Gastrocnemius medialis (tissue), 4 donors: ENCODE measurements around the gene FAM216B. TPM values are rescaled to one million over a fixed set of nuclear protein-coding genes. Genes with fewer than 3 reads are reported as not detected.

ENCODE experiments used
- ATAC-seq, 2 donors: fragments of 150-250 bp; one replicate each; pipeline ENCODE4 v1.9.1; 2016
- DNase-seq, 2 donors: peaks; one replicate each; pipeline ENCODE4 v3.0.0-alpha.2; 2019
- H3K27ac ChIP-seq, 4 donors: fragments of 200-600 bp; sonication (generic); 1 replicate in 1 of 4; 2 replicates in 3 of 4; pipeline ENCODE4 v1.5.1; 2016 to 2018; ENCODE audit warnings: mild to moderate bottlenecking in 2 of 4, moderate library complexity in 1 of 4
- H3K27me3 ChIP-seq, 3 donors: fragments of 200-600 bp; sonication (generic) in 2 of 3; 1 replicate in 1 of 3; 2 replicates in 2 of 3; pipeline versions ENCODE4 v1.5.1 to v1.6.0; 2016 to 2019; ENCODE audit warnings: mild to moderate bottlenecking in 1 of 3, moderate library complexity in 1 of 3
- H3K36me3 ChIP-seq, 2 donors: fragments of 200-600 bp; sonication (generic) in 1 of 2; one replicate each; pipeline ENCODE4 v1.5.1; 2017 to 2018
- H3K4me1 ChIP-seq, 2 donors: fragments of 200-600 bp; sonication (generic) in 1 of 2; one replicate each; pipeline ENCODE4 v1.5.1; 2016 to 2017; ENCODE audit warnings: mild to moderate bottlenecking in 2 of 2
- H3K4me3 ChIP-seq, 4 donors: fragments of 200-600 bp; sonication (generic) in 3 of 4; 1 replicate in 1 of 4; 2 replicates in 3 of 4; pipeline ENCODE4 v1.5.1; 2016 to 2019; ENCODE audit warnings: mild to moderate bottlenecking in 2 of 4
- H3K9me3 ChIP-seq, 3 donors: fragments of 200-600 bp; sonication (generic) in 2 of 3; 1 replicate in 1 of 3; 2 replicates in 2 of 3; pipeline ENCODE4 v1.5.1; 2016 to 2019
- POLR2A ChIP-seq, 2 donors: fragments of 450-650 bp; IDR thresholded peaks; one replicate each; pipeline ENCODE4 v1.6.1; 2017; ENCODE audit warnings: antibody characterized with exemption in 2 of 2, mild to moderate bottlenecking in 2 of 2, moderate library complexity in 2 of 2
- in situ Hi-C, 4 donors: fragments of 200-750 bp; cut with MboI; loops; one replicate each; pipeline versions ENCODE4 v1.15.0 to v1.8.0; 2017; ENCODE audit warnings: low sequenced_read_pairs in 4 of 4
- intact Hi-C: fragments of 100-400 bp; cut with DNase I; formaldehyde crosslinking; loops from one replicate; pipeline ENCODE4 v1.15.1; 2023; ENCODE audit warnings: low total_unique reads
- total RNA-seq, 4 donors: library from RNA; depleted of rRNA; stranded (reverse); fragments of >200 nt; gene quantifications; one replicate each; pipeline versions ENCODE4 v1.1.0 to v1.2.3, GENCODE V29; 2016
- TF ChIP-seq, protein P1 (sequence below), 5 experiments: fragments of 450-650 bp in 3 of 5; fragments of 200-600 bp in 2 of 5; sonication (generic) in 2 of 5; IDR thresholded peaks in 4 of 5; conservative IDR thresholded peaks in 1 of 5; 1 replicate in 4 of 5; 2 replicates in 1 of 5; pipeline ENCODE4 v1.5.1; 2016 to 2019; ENCODE audit warnings: antibody characterized with exemption in 5 of 5, mild to moderate bottlenecking in 3 of 5, moderate library complexity in 3 of 5

The FAM216B gene
- total RNA-seq, 4 donors from 2014 or later, result not detected

GRCh38 chr13:42757678-42758420 lies 23.5 kb upstream of the FAM216B start:
- in situ Hi-C loops, result no loop called here
- intact Hi-C loops, result no loop called here
- no peaks in the 10 kb centered on the region for H3K4me1 ChIP-seq
- H3K36me3 ChIP-seq, result no peaks in the 10 kb centered on the region
- TF ChIP-seq, protein P1, sequence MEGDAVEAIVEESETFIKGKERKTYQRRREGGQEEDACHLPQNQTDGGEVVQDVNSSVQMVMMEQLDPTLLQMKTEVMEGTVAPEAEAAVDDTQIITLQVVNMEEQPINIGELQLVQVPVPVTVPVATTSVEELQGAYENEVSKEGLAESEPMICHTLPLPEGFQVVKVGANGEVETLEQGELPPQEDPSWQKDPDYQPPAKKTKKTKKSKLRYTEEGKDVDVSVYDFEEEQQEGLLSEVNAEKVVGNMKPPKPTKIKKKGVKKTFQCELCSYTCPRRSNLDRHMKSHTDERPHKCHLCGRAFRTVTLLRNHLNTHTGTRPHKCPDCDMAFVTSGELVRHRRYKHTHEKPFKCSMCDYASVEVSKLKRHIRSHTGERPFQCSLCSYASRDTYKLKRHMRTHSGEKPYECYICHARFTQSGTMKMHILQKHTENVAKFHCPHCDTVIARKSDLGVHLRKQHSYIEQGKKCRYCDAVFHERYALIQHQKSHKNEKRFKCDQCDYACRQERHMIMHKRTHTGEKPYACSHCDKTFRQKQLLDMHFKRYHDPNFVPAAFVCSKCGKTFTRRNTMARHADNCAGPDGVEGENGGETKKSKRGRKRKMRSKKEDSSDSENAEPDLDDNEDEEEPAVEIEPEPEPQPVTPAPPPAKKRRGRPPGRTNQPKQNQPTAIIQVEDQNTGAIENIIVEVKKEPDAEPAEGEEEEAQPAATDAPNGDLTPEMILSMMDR (IDR thresholded peaks at IDR 0.05 in 4 of 5, conservative IDR thresholded peaks at IDR 0.05 in 1 of 5), result no peak
- no peak for TF ChIP-seq POLR2A (IDR thresholded peaks at IDR 0.05)
- DNase-seq (no peak), ATAC-seq (no peak)
- no peak overlapping the region for H3K27ac ChIP-seq
- no peak overlapping the region for H3K4me3 ChIP-seq
- H3K9me3 ChIP-seq, result no peaks in the 10 kb centered on the region
- H3K27me3 ChIP-seq, result no peaks in the 10 kb centered on the region

DNA sequence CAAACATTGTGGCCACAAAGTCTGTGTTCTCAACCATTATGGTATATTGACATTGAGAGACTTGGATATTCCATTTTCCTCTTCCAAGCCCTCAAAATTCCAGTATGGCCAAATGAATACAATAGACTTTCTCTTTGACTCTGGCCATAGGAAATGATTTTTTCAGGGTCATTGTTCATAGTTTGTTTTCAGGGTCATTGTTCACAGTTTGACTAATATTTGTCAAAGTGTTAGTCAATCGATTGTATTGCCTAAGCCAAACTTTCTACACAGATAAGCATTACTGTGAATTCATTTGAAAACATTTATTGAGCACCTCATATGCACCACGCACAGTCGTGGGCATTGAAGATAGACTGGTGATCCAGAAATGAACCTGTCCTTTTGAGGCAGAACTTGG lies 22.9 kb upstream of the FAM216B start:
- Histone ChIP-seq H3K27me3 (no peaks in the 10 kb centered on the region), H3K4me1 (no peaks in the 10 kb centered on the region), H3K36me3 (no peaks in the 10 kb centered on the region), H3K27ac (no peak overlapping the region), H3K4me3 (no peak overlapping the region), H3K9me3 (no peaks in the 10 kb centered on the region)
- TF ChIP-seq POLR2A (IDR thresholded peaks at IDR 0.05), result no peak
- TF ChIP-seq, protein P1 (IDR thresholded peaks at IDR 0.05 in 4 of 5, conservative IDR thresholded peaks at IDR 0.05 in 1 of 5), result no peak
- intact Hi-C loops (no loop called here), in situ Hi-C loops (no loop called here)
- ATAC-seq (no peak), DNase-seq (no peak)

DNA sequence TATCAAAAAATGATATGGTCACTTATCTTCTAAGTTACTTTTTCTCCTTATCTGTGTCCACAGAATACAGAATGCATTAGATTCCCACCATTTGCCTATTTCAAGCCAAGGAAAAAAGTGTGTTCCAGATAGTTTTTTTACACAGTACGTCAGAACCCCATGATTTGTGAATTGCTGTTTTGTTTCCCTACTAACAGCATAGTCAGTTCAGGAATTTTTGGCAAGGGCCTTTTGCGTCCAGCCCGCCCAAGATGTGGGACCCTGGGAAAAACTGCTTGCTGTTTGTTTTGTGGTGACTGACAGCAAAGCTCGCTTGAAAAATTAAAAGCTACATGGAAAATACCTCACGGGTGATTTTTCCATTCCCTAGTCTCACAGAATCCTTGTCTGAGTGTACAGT lies 20.4 kb upstream of the FAM216B start:
- Histone ChIP-seq H3K4me3 (no peak overlapping the region), H3K36me3 (no peaks in the 10 kb centered on the region), H3K27ac (no peak overlapping the region), H3K9me3 (no peaks in the 10 kb centered on the region), H3K27me3 (no peaks in the 10 kb centered on the region), H3K4me1 (no peaks in the 10 kb centered on the region)
- intact Hi-C loops, result no loop called here
- in situ Hi-C loops, result no loop called here
- TF ChIP-seq, protein P1 (IDR thresholded peaks at IDR 0.05 in 4 of 5, conservative IDR thresholded peaks at IDR 0.05 in 1 of 5), result no peak
- no peak for TF ChIP-seq POLR2A (IDR thresholded peaks at IDR 0.05)
- DNase-seq (no peak), ATAC-seq (no peak)

- Histone ChIP-seq H3K36me3 (no peaks in the 10 kb centered on the region), H3K9me3 (no peaks in the 10 kb centered on the region), H3K4me3 (no peak overlapping the region), H3K27ac (no peak overlapping the region), H3K27me3 (no peaks in the 10 kb centered on the region), H3K4me1 (no peaks in the 10 kb centered on the region)
- intact Hi-C loops (no loop called here), in situ Hi-C loops (no loop called here)
- DNase-seq (no peak), ATAC-seq (no peak)
- TF ChIP-seq, protein P1 (IDR thresholded peaks at IDR 0.05 in 4 of 5, conservative IDR thresholded peaks at IDR 0.05 in 1 of 5), result no peak
- no peak for TF ChIP-seq POLR2A (IDR thresholded peaks at IDR 0.05)
These were observed 19.1 kb upstream of the FAM216B start for GRCh38 chr13:42762251-42762650.

GRCh38 chr13:42762917-42763316 lies 18.5 kb upstream of the FAM216B start:
- TF ChIP-seq, protein P1 (IDR thresholded peaks at IDR 0.05 in 4 of 5, conservative IDR thresholded peaks at IDR 0.05 in 1 of 5), result no peak
- no peak for TF ChIP-seq POLR2A (IDR thresholded peaks at IDR 0.05)
- Histone ChIP-seq H3K9me3 (no peaks in the 10 kb centered on the region), H3K4me3 (no peak overlapping the region), H3K36me3 (no peaks in the 10 kb centered on the region), H3K27me3 (no peaks in the 10 kb centered on the region), H3K27ac (no peak overlapping the region), H3K4me1 (no peaks in the 10 kb centered on the region)
- DNase-seq (no peak), ATAC-seq (no peak)
- intact Hi-C loops (no loop called here), in situ Hi-C loops (no loop called here)
